ENCODE measurements around the gene ATAT1.

ATAT1 gene

DNA sequence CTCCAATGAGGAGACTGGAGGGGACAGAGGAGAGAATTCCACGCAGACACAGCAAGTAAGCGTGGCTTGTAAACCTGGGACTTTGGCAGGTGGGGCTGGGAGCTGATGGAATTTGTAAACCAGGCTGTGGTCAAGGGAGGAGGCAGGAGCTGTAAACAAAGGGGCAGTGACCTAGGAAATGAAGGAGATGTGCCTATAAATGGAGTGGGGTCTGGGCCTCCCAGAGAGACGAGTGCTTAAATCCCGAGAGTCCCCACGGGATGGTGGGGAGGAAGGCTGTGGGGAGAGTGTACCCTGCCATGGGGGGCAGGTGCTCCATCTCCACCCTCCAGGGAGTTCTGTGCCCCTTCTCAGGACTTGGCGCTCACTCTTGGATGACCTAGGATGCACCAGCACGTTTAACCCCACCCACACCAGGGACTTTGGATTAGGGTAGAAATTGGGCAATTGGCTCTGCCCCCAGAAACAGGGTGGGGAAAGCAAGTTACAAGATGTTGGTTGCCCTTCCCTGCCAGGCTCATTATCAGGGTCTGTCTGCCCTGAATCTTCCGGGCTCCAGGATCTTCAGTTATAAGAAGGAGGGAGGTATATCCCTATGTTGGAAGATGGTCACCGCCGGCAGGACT, 50.1 kb downstream of the ATAT1 start:
- no peak for DNase-seq
- intact Hi-C loops (cut with DNase I): loop anchor here (10.0 kb wide), 1 partner anchor 52 kb away; the partner anchor contains the start of gene ATAT1

DNA sequence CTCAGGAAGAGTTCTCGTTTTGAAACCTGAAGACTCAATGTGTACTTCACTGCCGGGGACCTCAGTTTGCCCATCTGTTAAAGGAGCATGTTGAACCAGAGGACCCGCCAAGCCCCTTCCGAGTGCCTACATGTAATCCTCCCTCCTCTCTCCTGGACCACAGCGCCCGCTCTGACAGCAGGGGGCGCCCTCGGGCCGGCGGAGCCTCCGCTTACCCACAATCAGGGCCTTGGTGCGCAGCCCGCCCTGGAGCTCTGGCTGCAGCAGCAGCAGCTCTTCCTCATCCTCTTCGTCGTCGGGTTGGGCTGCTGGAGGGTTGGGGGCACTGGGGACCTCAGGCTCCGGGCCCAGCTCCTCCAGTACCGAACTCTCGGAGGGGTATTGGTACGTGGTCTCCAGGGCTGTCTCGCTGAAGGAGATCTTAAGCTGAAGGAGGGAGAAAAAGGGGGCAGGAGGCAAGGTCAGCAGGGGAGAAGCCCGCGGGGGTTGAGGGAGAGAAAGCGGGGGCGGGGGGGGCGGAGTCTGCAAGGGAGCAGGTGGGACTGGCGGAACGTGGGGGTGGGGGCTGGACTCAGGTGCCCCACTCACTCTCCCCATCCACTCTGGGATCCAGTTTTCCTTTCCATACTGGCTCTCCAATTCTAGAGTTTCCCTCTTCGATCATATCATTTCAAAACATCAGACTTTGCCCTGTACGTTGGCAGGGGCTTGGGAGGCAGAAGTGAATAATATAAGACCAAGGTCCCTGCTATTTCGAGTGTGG, 52.5 kb downstream of the ATAT1 start:
- intact Hi-C loops (cut with DNase I): loop anchor here (1.0 to 10.0 kb wide), 2 partner anchors 43 to 54 kb away; partner anchors contain the start of gene ATAT1
- peak; percentile 70 to 96 (median 91) for DNase-seq

GRCh38 chr6:30679765-30680535, 53.3 kb downstream of the ATAT1 start:
- intact Hi-C loops (cut with DNase I): loop anchor here (1.0 to 10.0 kb wide), 2 partner anchors 42 to 55 kb away; partner anchors contain the start of gene ATAT1
- DNase-seq: no peak

DNA sequence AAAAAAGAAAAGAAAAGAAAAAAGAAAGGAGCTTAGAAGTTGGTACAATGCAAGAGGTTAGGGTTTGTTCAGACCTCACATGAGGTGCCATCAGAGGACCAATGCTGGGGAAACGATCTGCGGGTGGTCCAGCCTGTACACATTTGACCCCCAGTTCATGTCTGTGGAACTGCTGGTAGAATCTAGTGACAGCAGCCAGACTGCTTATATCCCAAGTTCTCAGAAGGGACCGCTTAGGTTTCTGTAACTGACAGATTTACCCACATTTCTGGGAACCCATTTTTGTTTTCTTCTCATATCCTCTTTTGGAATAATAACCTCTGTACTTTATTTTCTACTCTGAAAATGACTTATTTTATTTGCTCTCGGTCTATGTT, 55.1 kb downstream of the ATAT1 start:
- no peak for DNase-seq
- intact Hi-C loops (cut with DNase I): loop anchor here (2.0 kb wide), 1 partner anchor 35 kb away; the partner anchor contains the start of gene MDC1

DNA sequence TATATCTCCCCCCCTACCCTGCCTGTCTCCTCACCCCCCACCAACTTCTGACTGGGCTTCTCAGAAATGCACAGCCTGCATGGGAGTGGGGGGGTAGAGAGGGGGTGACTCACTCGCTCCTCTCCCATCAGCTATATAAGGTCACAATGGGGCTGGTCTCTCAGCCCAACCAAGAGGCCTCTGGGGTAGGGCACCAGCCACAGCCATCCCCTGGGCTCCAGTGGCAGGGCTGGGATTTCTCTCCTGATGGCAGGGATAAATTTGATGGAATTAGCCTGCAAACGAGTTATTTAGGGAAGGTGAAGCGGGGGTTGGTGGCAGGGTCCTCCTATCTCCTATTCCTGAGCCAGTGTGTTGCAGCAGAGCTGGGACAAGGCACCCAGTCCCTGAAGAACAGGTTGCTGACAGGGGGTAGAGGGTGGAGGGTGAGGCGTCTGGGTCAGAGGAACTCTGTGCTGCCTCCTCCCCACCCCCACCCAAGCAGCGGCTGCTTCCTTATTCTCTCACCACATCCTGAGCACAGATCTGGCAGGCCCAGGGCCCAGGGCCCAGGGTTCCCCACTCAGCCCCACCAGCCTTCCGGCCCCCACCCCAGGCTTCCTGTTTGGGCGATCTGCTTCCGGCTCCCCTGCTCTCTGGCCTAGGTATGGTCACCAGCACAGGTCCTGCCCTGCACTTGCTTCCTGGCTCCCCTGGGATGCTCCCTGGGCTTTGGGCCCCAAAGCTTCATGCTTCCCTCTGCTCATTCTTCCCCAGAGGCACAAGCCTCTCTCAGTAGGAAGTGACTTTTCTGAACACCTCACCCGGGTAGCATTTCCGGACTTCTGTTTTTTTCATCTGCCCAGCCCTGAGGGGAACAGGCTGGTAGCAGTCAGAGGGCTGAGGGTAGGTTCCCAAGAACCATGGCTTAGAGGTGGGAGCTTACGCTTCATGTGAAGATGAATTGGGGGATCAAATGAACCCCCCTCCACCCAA, 55.8 kb downstream of the ATAT1 start:
- DNase-seq: peak in 40 of 42 donors; percentile 22 to 81 (median 56)
- intact Hi-C loops (cut with DNase I): loop anchor here (2.0 kb wide), 1 partner anchor 34 kb away; the partner anchor contains the start of gene MDC1

- intact Hi-C loops (cut with DNase I): loop anchor here (2.0 kb wide), 1 partner anchor 33 kb away; the partner anchor contains the start of gene MDC1
- no peak for DNase-seq
Observed at GRCh38 chr6:30683183-30683979, 56.7 kb downstream of the ATAT1 start.

DNA sequence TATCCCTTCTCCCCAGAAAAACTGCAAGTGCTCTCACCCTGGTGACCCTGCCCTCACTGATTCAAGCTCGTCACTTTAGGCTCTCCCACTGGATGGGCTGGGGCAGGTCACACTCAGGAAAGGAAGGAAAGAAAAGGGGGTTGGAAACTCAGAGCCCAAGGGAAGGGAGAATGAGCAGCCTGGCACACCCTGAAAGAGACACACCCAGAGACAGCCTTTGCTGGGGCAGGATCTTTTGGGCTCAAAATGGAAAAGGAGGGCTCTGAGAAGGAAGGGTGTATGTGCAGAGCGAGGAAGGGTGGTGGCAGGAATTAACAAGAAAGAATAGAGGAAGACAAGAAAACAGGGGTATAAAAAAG, 57.3 kb downstream of the ATAT1 start:
- DNase-seq: no peak
- intact Hi-C loops (cut with DNase I): loop anchor here (2.0 kb wide), 1 partner anchor 33 kb away; the partner anchor contains the start of gene MDC1

GRCh38 chr6:30684386-30685156, 57.9 kb downstream of the ATAT1 start:
- intact Hi-C loops (cut with DNase I): no loop called here
- DNase-seq: peak in 15 of 42 donors; percentile 25 to 60 (median 40)

GRCh38 chr6:30685157-30686008, 58.7 kb downstream of the ATAT1 start:
- intact Hi-C loops (cut with DNase I): no loop called here
- DNase-seq: no peak

- intact Hi-C loops (cut with DNase I): no loop called here
- peak in 41 of 42 donors; percentile 14 to 78 (median 55) for DNase-seq
Observed at GRCh38 chr6:30686009-30686907, 59.6 kb downstream of the ATAT1 start, which contains the start of gene PPP1R18. Gene PPP1R18 (minus strand): TSS chr6:30686645. CDS start chr6:30686018, 627 bp downstream.

GRCh38 chr6:30686908-30687658, 60.4 kb downstream of the ATAT1 start:
- peak; percentile 56 to 90 (median 74) for DNase-seq
- intact Hi-C loops (cut with DNase I): no loop called here

DNA sequence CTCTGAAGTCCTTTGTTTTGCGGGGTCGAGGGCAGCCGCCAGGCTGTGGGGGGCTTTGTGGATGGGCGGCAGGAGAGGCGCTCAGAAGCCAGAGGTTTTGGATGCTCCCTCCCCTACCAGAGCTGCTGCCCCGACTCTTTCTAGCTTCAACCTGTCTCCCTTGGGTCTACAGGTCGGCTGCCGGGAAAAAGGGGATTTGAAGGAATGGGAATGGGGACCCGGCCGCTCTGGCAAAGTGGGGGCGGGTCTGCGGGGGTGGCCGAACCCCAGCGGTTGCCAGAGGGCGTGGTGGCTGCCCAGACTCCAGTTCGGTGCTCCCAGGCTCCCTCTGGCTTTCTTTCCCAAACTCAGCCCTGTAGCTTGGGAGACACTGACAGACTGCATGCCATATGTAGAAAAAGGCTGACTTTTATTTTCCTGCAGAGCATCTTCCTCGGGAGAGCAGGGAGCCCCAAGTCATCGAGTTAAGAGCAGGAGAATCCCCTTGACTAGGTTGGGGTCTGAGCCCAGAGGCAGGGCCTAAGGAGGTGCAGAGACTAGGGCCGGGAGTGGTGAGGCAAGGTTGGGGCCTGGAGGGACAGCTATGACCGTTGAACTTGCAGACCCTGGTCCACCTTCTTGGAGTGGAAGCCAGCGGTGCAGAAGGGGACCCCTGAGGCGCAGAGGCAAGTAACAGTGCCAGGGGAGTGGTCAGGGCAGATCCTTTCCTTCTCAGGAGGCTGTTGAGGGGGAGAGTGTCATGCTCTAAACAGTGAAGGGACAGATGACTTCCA, 61.2 kb downstream of the ATAT1 start:
- intact Hi-C loops (cut with DNase I): no loop called here
- DNase-seq: peak in 24 of 42 donors; percentile 15 to 78 (median 48)

DNA sequence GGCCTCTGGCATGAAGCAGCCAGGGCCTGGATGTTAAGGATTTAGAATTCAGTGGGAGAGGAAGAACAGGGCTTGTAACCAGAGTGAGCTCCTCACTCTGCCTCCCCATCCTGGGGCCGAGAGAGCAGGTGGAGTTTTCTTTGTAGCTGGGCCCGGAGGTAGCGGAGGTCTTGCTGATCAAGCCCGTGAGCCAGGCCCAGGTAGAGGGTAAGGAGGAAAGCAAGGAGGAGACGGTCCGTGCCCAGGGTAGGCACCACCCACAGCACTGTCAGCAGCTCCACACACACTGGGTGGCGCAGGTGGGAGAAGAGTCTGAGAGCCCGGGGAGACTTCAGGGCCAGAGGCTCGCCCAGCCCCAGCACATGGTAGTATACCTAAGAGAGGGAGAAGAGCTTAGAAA, 61.9 kb downstream of the ATAT1 start:
- intact Hi-C loops (cut with DNase I): no loop called here
- peak in 1 of 42 donors; percentile 23 for DNase-seq

Measured in head of caudate nucleus (tissue), 42 donors.